ENCODE measurements around the gene ASH1L.
A peak's percentile ranks its signal among the peaks of the same experiment; 100 is the strongest.
"Not testable (repeated sequence)": the region's sequence is repeated elsewhere in the genome, so short reads cannot be mapped to it uniquely, and the experiment has no call there.

The ASH1L gene

DNA sequence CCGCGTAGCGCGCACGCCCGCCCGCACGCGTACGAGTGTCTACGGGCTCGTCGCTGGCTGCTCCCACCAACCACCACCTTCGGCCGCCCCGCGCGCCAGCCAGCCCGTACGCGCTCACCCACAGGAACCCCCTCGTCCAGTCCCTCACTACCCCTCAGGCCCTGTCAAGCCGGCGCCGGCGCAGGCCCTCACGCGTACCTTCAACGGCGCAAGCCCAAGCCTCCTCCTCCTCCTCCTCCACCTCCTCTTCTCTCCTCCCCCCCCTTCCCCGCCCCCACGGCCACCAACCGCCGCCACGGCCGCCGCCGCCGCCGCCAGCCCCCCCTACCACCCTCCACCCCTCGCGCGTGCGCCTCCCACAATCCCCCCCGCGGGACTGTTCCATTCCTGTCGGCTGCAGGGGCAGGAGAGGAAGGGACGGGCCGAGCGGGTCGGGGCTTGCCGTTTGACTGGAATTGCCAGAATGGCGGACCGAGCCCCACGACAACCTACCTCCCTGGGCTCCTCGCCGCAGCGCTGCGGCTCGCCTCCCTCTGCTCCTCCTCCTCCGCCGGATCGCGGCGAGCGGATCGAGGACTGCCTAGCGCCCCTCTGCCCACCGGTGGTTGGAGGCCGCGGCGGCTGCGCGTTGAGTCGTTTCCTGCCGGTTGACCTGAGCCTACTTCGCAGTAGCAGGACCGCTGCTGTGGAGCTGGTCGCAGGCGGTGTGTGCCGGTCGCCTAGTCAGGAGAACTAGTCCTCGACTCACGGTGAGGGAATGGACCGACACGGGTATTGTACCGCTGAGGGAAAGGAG lies at the start of gene ASH1L:
TSS of gene ASH1L (minus strand) at position 223 of the 796 bp plus-strand sequence. CDS start 41,284 bp downstream, outside the sequence.
- peak; percentile 95 for DNase-seq (ENCODE audit: low read depth)
- TF ChIP-seq MYC (IDR thresholded peaks at IDR 0.05; ENCODE audit: low read depth, low read length) (peak; percentile 39), CTCF (IDR thresholded peaks at IDR 0.05; ENCODE audit: low read depth, low read length) (no peak), MAX (IDR thresholded peaks at IDR 0.05; ENCODE audit: low read depth, low read length) (0 out of 2 replicates have a peak, but pooled peaks have one; percentile 21), POLR2A (IDR thresholded peaks at IDR 0.05; ENCODE audit: extremely low read depth, insufficient read length) (peak; percentile 95)
- H3K4me3 ChIP-seq (ENCODE audit: low read depth, low read length): peak within 1 kb of the TSS; percentile 94

- DNase-seq (ENCODE audit: low read depth): not testable (repeated sequence)
- H3K4me3 ChIP-seq (ENCODE audit: low read depth, low read length): peak overlapping the region; percentile 74
Measured at GRCh38 chr1:155610257-155610647, 47.6 kb upstream of the ASH1L start.

GRCh38 chr1:155609515-155610256 lies 47.1 kb upstream of the ASH1L start, which contains the start of gene MSTO1:
Gene MSTO1 (plus strand): TSS chr1:155610218. CDS start chr1:155610249, 31 bp downstream.
- peak within 1 kb of the TSS; percentile 74 for H3K4me3 ChIP-seq (ENCODE audit: low read depth, low read length)
- DNase-seq (ENCODE audit: low read depth): peak; percentile 99
- TF ChIP-seq MAX (IDR thresholded peaks at IDR 0.05; ENCODE audit: low read depth, low read length) (peak; percentile 89), CTCF (IDR thresholded peaks at IDR 0.05; ENCODE audit: low read depth, low read length) (no peak), MYC (IDR thresholded peaks at IDR 0.05; ENCODE audit: low read depth, low read length) (peak; percentile 91), POLR2A (IDR thresholded peaks at IDR 0.05; ENCODE audit: extremely low read depth, insufficient read length) (peak; percentile 79)

DNA sequence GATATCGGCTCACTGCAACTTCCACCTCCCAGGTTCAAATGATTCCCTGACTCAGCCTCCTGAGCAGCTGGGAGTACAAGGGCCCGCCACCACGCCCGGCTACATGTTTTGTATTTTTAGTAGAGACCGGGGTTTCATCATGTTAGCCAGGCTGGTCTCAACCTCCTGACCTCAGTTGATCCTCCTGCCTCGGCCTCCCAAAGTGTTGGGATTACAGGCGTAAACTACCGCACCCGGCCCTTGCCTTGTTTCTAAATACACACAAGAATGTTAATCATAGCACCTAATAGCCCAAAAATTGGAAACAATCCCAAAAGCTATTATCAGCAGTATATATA lies 46.3 kb upstream of the ASH1L start:
- no peak for DNase-seq (ENCODE audit: low read depth)
- TF ChIP-seq MYC (IDR thresholded peaks at IDR 0.05; ENCODE audit: low read depth, low read length): no peak
- TF ChIP-seq MAX (IDR thresholded peaks at IDR 0.05; ENCODE audit: low read depth, low read length): no peak
- TF ChIP-seq POLR2A (IDR thresholded peaks at IDR 0.05; ENCODE audit: extremely low read depth, insufficient read length): no peak
- no peak for TF ChIP-seq CTCF (IDR thresholded peaks at IDR 0.05; ENCODE audit: low read depth, low read length)
- no peak overlapping the region for H3K4me3 ChIP-seq (ENCODE audit: low read depth, low read length)

- TF ChIP-seq MAX (IDR thresholded peaks at IDR 0.05; ENCODE audit: low read depth, low read length) (no peak), CTCF (IDR thresholded peaks at IDR 0.05; ENCODE audit: low read depth, low read length) (no peak), MYC (IDR thresholded peaks at IDR 0.05; ENCODE audit: low read depth, low read length) (no peak), POLR2A (IDR thresholded peaks at IDR 0.05; ENCODE audit: extremely low read depth, insufficient read length) (no peak)
- DNase-seq (ENCODE audit: low read depth): peak; percentile 27
Measured at GRCh38 chr1:155607708-155608107, 45.1 kb upstream of the ASH1L start.

GRCh38 chr1:155599828-155600572 lies 37.4 kb upstream of the ASH1L start:
- not testable (repeated sequence) for H3K4me3 ChIP-seq (ENCODE audit: low read depth, low read length)

More at GRCh38 chr1:155607708-155608107, 45.1 kb upstream of the ASH1L start:
- no peak overlapping the region for H3K4me3 ChIP-seq (ENCODE audit: low read depth, low read length)

More at GRCh38 chr1:155599828-155600572, 37.4 kb upstream of the ASH1L start:
- not testable (repeated sequence) for DNase-seq (ENCODE audit: low read depth)
